A549 treated with dexamethasone at 1 μM for 4 hours (cell line): ENCODE data around the gene OR5AK2. TPM values are rescaled to one million over a fixed set of nuclear protein-coding genes. Genes with fewer than 3 reads are reported as not detected.

ENCODE experiments used
- total RNA-seq: library from RNA; stranded (reverse); fragments of 200-300 nt; extraction: Qiagen RNA extraction; gene quantifications from 5 replicates; pipeline ENCODE4 v1.2.3, GENCODE V29; 2022

The OR5AK2 gene
- total RNA-seq: not detected in 5 replicates

GRCh38 chr11:56988614-56989013 is at the start of gene OR5AK2:
TSS of gene OR5AK2 (plus strand) at chr11:56988914. CDS start at chr11:56988914, 0 bp downstream.

Other genes starting within 250 kb of the OR5AK2 start
- gene OR9G4, start 240.2 kb upstream of the OR5AK2 start, total RNA-seq: not detected in 5 replicates
- gene LRRC55, start 193.0 kb downstream of the OR5AK2 start, total RNA-seq: not detected in 5 replicates
- 0.04 TPM in 1 of 5 replicates, not detected in the others for gene APLNR, start 248.3 kb downstream of the OR5AK2 start, total RNA-seq